K562 (cell line): Measurements from ENCODE around the gene SLC4A2. TPM values are rescaled to one million over a fixed set of nuclear protein-coding genes. Genes with fewer than 3 reads are reported as not detected.
"Not testable (repeated sequence)": the region's sequence is repeated elsewhere in the genome, so short reads cannot be mapped to it uniquely, and the experiment has no call there.

Source experiments
- ATAC-seq: fragments of 200-7000 bp; cut with Tn5 transposase; 3 replicates; pipeline ENCODE4 v1.9.1; 2020; ENCODE audit warnings: moderate library complexity
- BruUV-seq: library from RNA; stranded (reverse); fragments of 400-500 nt; replicated peaks from 2 replicates; lab custom pipeline; 2021; lab: Mats Ljungman, UMichigan
- CTCF ChIA-PET: fragments of 300-600 bp; formaldehyde crosslinking; extraction: SDS; loops from one replicate; lab custom pipeline; 2021; ENCODE audit warnings: low intra/inter-chr PET ratio; lab: Yijun Ruan, JAX
- POLR2A ChIA-PET: fragments of 300-600, 350-650 bp; sonication (Branson Sonifier 250); formaldehyde crosslinking; extraction: SDS; loops from one replicate; lab custom pipeline; 2021; ENCODE audit warnings: antibody characterized with exemption, inconsistent platforms; lab: Yijun Ruan, JAX
- DNase-seq, 4 experiments: peaks; one replicate each; pipeline versions ENCODE4 v3.0.0 to v3.0.0-alpha.2; 2011 to 2018; ENCODE audit warnings: low spot score in 3 of 4, mixed read lengths in 3 of 4; ENCODE audit errors: extremely low read depth in 1 of 4
- FAIRE-seq: peaks from 2 replicates; lab custom pipeline; 2011; peaks lifted over from hg19 to GRCh38; lab: Jason Lieb, UNC
- H2AFZ ChIP-seq: 2 replicates; pipeline ENCODE4 v1.6.0; 2011; ENCODE audit warnings: low read depth, low read length, control low read depth, inconsistent platforms
- H3K27ac ChIP-seq: fragments of 200-600 bp; 3 replicates; pipeline ENCODE4 v1.8.0; 2011; ENCODE audit warnings: low read depth, mild to moderate bottlenecking, control low read depth, inconsistent platforms, low read length, moderate library complexity, mixed read lengths; ENCODE audit errors: extremely low read depth
- H3K27me3 ChIP-seq, 2 experiments: fragments of 300-600 bp in 1 of 2; 2 replicates in 1 of 2; 3 replicates in 1 of 2; pipeline versions ENCODE4 v1.6.0 to v1.8.0; 2011; ENCODE audit warnings: inconsistent platforms in 2 of 2, low read length in 2 of 2, mild to moderate bottlenecking in 1 of 2, mixed read lengths in 1 of 2, moderate library complexity in 1 of 2; ENCODE audit not compliant: control insufficient read depth in 2 of 2, insufficient read depth in 2 of 2
- H3K36me3 ChIP-seq: fragments of 300-600 bp; 3 replicates; pipeline ENCODE4 v1.8.0; 2011; ENCODE audit warnings: mild to moderate bottlenecking, low read length, inconsistent platforms; ENCODE audit not compliant: control insufficient read depth, insufficient read depth
- H3K4me1 ChIP-seq, 2 experiments: fragments of 200-600 bp in 1 of 2; replicated peaks in 1 of 2; 2 replicates in 1 of 2; 3 replicates in 1 of 2; pipeline versions ENCODE4 v1.5.1 to v1.8.0; 2011; ENCODE audit warnings: inconsistent platforms in 2 of 2, low read length in 2 of 2, mild to moderate bottlenecking in 1 of 2, mixed read lengths in 1 of 2, moderate library complexity in 1 of 2; ENCODE audit not compliant: control insufficient read depth in 2 of 2, insufficient read depth in 2 of 2
- H3K4me2 ChIP-seq: 2 replicates; pipeline ENCODE4 v1.6.1; 2011; ENCODE audit warnings: low read length, control low read depth, inconsistent platforms, mixed read lengths; ENCODE audit not compliant: insufficient read depth
- H3K4me3 ChIP-seq: fragments of 200-600 bp; sonication (generic), shearing (Covaris generic); 2 replicates; pipeline ENCODE4 v1.5.1; 2016; ENCODE audit warnings: control low read depth, inconsistent platforms
- H3K79me2 ChIP-seq: fragments of 200-600 bp; 3 replicates; pipeline ENCODE4 v1.8.0; 2011; ENCODE audit warnings: low read length, inconsistent platforms; ENCODE audit not compliant: control insufficient read depth, insufficient read depth
- H3K9ac ChIP-seq, 2 experiments: 2 replicates each; pipeline versions ENCODE4 v1.6.0 to v1.6.1; 2011; ENCODE audit warnings: low read depth in 2 of 2, low read length in 2 of 2, control low read depth in 1 of 2, inconsistent platforms in 1 of 2, mild to moderate bottlenecking in 1 of 2, mixed read lengths in 1 of 2; ENCODE audit not compliant: insufficient read depth in 1 of 2
- H3K9me1 ChIP-seq: one replicate; pipeline ENCODE4 v1.6.0; 2011; ENCODE audit warnings: inconsistent platforms, mild to moderate bottlenecking, low read length, moderate library complexity; ENCODE audit not compliant: control insufficient read depth, insufficient read depth
- H3K9me3 ChIP-seq: replicated peaks from 2 replicates; pipeline ENCODE4 v1.5.1; 2011; ENCODE audit warnings: low read depth, low read length, inconsistent platforms; ENCODE audit not compliant: control insufficient read depth, insufficient read depth
- H4K20me1 ChIP-seq: replicated peaks from 2 replicates; pipeline ENCODE4 v1.6.1; 2011; ENCODE audit warnings: low read length, inconsistent platforms, mixed read lengths; ENCODE audit not compliant: control insufficient read depth, insufficient read depth
- CBFA2T2 ChIP-seq: fragments of 450-650 bp; conservative IDR thresholded peaks from 2 replicates; pipeline ENCODE4 v1.6.1; 2017; ENCODE audit warnings: mild to moderate bottlenecking
- CXXC5 ChIP-seq: fragments of 250-450 bp; sonication (Bioruptor Pico); IDR thresholded peaks from 2 replicates; pipeline ENCODE4 v1.8.0; 2022; ENCODE audit warnings: inconsistent platforms, mild to moderate bottlenecking, moderate library complexity
- DDX20 ChIP-seq: fragments of 450-650 bp; IDR thresholded peaks from 2 replicates; pipeline ENCODE4 v1.6.1; 2016; ENCODE audit warnings: missing genetic modification characterization, low read depth, mild to moderate bottlenecking, missing compliant biosample characterization, moderate library complexity
- FOXK2 ChIP-seq, 2 experiments: fragments of 450-650 bp; IDR thresholded peaks in 1 of 2; conservative IDR thresholded peaks in 1 of 2; 2 replicates each; pipeline ENCODE4 v1.6.1; 2016; ENCODE audit warnings: low read depth in 2 of 2, mild to moderate bottlenecking in 1 of 2
- HIVEP1 ChIP-seq: fragments of 250-450 bp; sonication (Bioruptor Pico); IDR thresholded peaks from 2 replicates; pipeline ENCODE4 v1.4.0; 2020; ENCODE audit warnings: mild to moderate bottlenecking
- KDM1A ChIP-seq, 2 experiments: fragments of 450-650 bp; IDR thresholded peaks; 2 replicates each; pipeline ENCODE4 v1.6.1; 2016; ENCODE audit warnings: mild to moderate bottlenecking in 2 of 2
- MECOM ChIP-seq: fragments of 250-450 bp; sonication (Bioruptor Pico); IDR thresholded peaks from 2 replicates; pipeline ENCODE4 v1.8.0; 2022; ENCODE audit warnings: inconsistent platforms
- MTA3 ChIP-seq: fragments of 450-650 bp; formaldehyde crosslinking; IDR thresholded peaks from 2 replicates; pipeline ENCODE4 v1.6.1; 2017; ENCODE audit warnings: mild to moderate bottlenecking, borderline replicate concordance
- NR2C2 ChIP-seq, 2 experiments: fragments of 200-800 bp in 1 of 2; sonication (Bioruptor generic) in 1 of 2; sonication (generic) in 1 of 2; formaldehyde crosslinking in 1 of 2; IDR thresholded peaks; 2 replicates each; pipeline versions ENCODE4 v1.6.1 to v1.8.0; 2016 to 2022; ENCODE audit warnings: mild to moderate bottlenecking in 1 of 2, missing compliant biosample characterization in 1 of 2, missing genetic modification characterization in 1 of 2, missing genetic modification reagents in 1 of 2
- SIN3A ChIP-seq, 2 experiments: fragments of 150-350 bp in 1 of 2; IDR thresholded peaks; 2 replicates each; pipeline ENCODE4 v1.6.1; 2011 to 2016; ENCODE audit warnings: borderline replicate concordance in 2 of 2, low read depth in 2 of 2, low read length in 2 of 2, mild to moderate bottlenecking in 2 of 2, moderate library complexity in 2 of 2; ENCODE audit not compliant: control insufficient read depth in 1 of 2
- ZNF239 ChIP-seq: fragments of 250-450 bp; sonication (Bioruptor Pico); IDR thresholded peaks from 2 replicates; pipeline ENCODE4 v1.4.0; 2020; ENCODE audit warnings: mild to moderate bottlenecking
- ZNF583 ChIP-seq: fragments of 250-450 bp; sonication (Bioruptor Pico); IDR thresholded peaks from 2 replicates; pipeline ENCODE4 v1.4.0; 2020
- ZNF766 ChIP-seq: fragments of 200-800 bp; sonication (Bioruptor generic); conservative IDR thresholded peaks from 2 replicates; pipeline ENCODE4 v1.6.1; 2016; ENCODE audit warnings: missing genetic modification characterization, missing compliant biosample characterization
- WGBS: fragments of 100-300 bp; shearing (Covaris generic); methylation state at CpG from one replicate; pipeline ENCODE4 v1.1.6; 2016; ENCODE audit warnings: low coverage, mixed read lengths; ENCODE audit not compliant: insufficient coverage; ENCODE audit errors: missing lambda C conversion rate; 5-methylcytosine and 5-hydroxymethylcytosine counted together
- in situ Hi-C: fragments of 300-500 bp; cut with MboI; formaldehyde crosslinking; loops from 4 replicates; pipeline ENCODE4 v1.15.0; 2018; ENCODE audit warnings: inconsistent platforms, mixed read lengths
- intact Hi-C: fragments of 100-400 bp; cut with micrococcal nuclease; formaldehyde crosslinking; loops from 2 replicates; pipeline ENCODE4 v1.14.2; 2022
- polyA plus RNA-seq, 8 experiments: library from polyadenylated mRNA; depleted of rRNA in 4 of 8; stranded (reverse) in 5 of 8; unstranded in 3 of 8; fragments of >200 nt; fragmentation: Nextera tagmentation in 2 of 8; fragmentation: Illumina TruSeq in 1 of 8; extraction: Ambion mirVana in 2 of 8; extraction: Trizol in 1 of 8; gene quantifications; 2 replicates each; pipeline versions ENCODE4 v1.2.1 to v1.2.3, GENCODE V29; 2011 to 2014; ENCODE audit warnings: inconsistent platforms in 1 of 8, missing spikeins in 1 of 8
- total RNA-seq, 7 experiments: library from RNA; depleted of rRNA in 6 of 7; stranded (reverse); fragments of >200 nt in 6 of 7; fragmentation: Illumina TruSeq in 2 of 7; extraction: Trizol in 2 of 7; gene quantifications; 2 replicates each; pipeline versions ENCODE4 v1.2.1 to v1.2.3, GENCODE V29; 2011 to 2021; ENCODE audit warnings: low replicate concordance in 1 of 7
- TF ChIP-seq, protein P1 (sequence below): fragments of 450-650 bp; formaldehyde crosslinking; IDR thresholded peaks from 2 replicates; pipeline ENCODE4 v1.4.0; 2020; ENCODE audit warnings: mild to moderate bottlenecking, moderate library complexity
- TF ChIP-seq, protein P2 (sequence below): fragments of 450-650 bp; IDR thresholded peaks from 2 replicates; pipeline ENCODE4 v1.6.1; 2016
- TF ChIP-seq, protein P3 (sequence below): fragments of 450-650 bp; conservative IDR thresholded peaks from 2 replicates; pipeline ENCODE4 v1.6.1; 2016; ENCODE audit warnings: missing genetic modification characterization, low read depth, mild to moderate bottlenecking, missing compliant biosample characterization, moderate library complexity

The SLC4A2 gene
- total and polyA plus RNA-seq, 9 of the 15 experiments (the other 6 are each of a cell fraction or from before 2014, with no cell fraction given), result 11.4 to 375 (median 130) TPM

GRCh38 chr7:151026771-151027727 is 32.3 kb upstream of the SLC4A2 start:
- FAIRE-seq (peak; percentile 85), DNase-seq (peak in 2 of 4 experiments; percentile 58 to 92), ATAC-seq (0 out of 3 replicates have a peak, but pooled peaks have one; percentile 1)
- peaks cover 19% of the 10 kb centered on the region; the same call in 2 of the 3 replicates for H3K36me3 ChIP-seq
- POLR2A ChIA-PET, result interaction anchor here (0.6 to 14.3 kb wide), 10 partner anchors 8 to 225 kb away, joined by 3 to 146 read pairs (median 3); partner anchors contain the start of gene FASTK
- in situ Hi-C loops; H3K9me3 ChIP-seq; H4K20me1 ChIP-seq; H3K27me3 ChIP-seq; H3K9me1 ChIP-seq; BruUV-seq; TF ChIP-seq NR2C2 (CRISPR knock-in tag; IDR thresholded peaks at IDR 0.05): not testable (repeated sequence)
- peak overlapping the region; percentile 81 for H3K4me2 ChIP-seq
- H3K4me1 ChIP-seq, result peaks cover 35 to 53% of the 10 kb centered on the region in 2 experiments
- 2% methylated on average over 19 of the region's 19 CpGs for WGBS
- H3K4me3 ChIP-seq, result peak overlapping the region; percentile 58
- intact Hi-C loops, result loop anchor here (1.0 kb wide), 1 partner anchor 9 kb away; no protein-coding TSS in a partner anchor
- peak overlapping the region; percentile 73 for H3K27ac ChIP-seq
- peaks cover 28% of the 10 kb centered on the region for H3K79me2 ChIP-seq
- H3K9ac ChIP-seq, result peak overlapping the region; percentile 39 to 51; a peak in 3 of 4 replicates
- CTCF ChIA-PET, result interaction anchor here (2.4 kb wide), 1 partner anchor 84 kb away, joined by 33 read pairs; no protein-coding TSS in a partner anchor
- H2AFZ ChIP-seq, result peak overlapping the region; percentile 47
- TF ChIP-seq FOXK2 (conservative IDR thresholded peaks at IDR 0.05 in 1 of 2, IDR thresholded peaks at IDR 0.05 in 1 of 2; ENCODE audit: low read depth in 2 of 2), result peak; percentile 70 to 74
- TF ChIP-seq CXXC5, result peak; percentile 96
- peak; percentile 94 for TF ChIP-seq HIVEP1 (CRISPR knock-in tag)
- peak; percentile 92 for TF ChIP-seq MECOM (CRISPR knock-in tag)
- TF ChIP-seq, protein P1, sequence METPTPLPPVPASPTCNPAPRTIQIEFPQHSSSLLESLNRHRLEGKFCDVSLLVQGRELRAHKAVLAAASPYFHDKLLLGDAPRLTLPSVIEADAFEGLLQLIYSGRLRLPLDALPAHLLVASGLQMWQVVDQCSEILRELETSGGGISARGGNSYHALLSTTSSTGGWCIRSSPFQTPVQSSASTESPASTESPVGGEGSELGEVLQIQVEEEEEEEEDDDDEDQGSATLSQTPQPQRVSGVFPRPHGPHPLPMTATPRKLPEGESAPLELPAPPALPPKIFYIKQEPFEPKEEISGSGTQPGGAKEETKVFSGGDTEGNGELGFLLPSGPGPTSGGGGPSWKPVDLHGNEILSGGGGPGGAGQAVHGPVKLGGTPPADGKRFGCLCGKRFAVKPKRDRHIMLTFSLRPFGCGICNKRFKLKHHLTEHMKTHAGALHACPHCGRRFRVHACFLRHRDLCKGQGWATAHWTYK (CRISPR knock-in tag), result peak; percentile 97
- TF ChIP-seq ZNF766 (CRISPR knock-in tag), result peak; percentile 93
- TF ChIP-seq MTA3, result peak; percentile 65; the same call in 1 of the 2 replicates
- TF ChIP-seq, protein P2, sequence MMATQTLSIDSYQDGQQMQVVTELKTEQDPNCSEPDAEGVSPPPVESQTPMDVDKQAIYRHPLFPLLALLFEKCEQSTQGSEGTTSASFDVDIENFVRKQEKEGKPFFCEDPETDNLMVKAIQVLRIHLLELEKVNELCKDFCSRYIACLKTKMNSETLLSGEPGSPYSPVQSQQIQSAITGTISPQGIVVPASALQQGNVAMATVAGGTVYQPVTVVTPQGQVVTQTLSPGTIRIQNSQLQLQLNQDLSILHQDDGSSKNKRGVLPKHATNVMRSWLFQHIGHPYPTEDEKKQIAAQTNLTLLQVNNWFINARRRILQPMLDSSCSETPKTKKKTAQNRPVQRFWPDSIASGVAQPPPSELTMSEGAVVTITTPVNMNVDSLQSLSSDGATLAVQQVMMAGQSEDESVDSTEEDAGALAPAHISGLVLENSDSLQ, result 0 out of 2 replicates have a peak, but pooled peaks have one; percentile 4
- TF ChIP-seq CBFA2T2, result peak; percentile 82
- peak; percentile 92 for TF ChIP-seq DDX20
- TF ChIP-seq KDM1A (IDR thresholded peaks at IDR 0.05), result peak; percentile 82 to 88
- peak; percentile 98 for TF ChIP-seq ZNF583 (CRISPR knock-in tag)
- TF ChIP-seq SIN3A (IDR thresholded peaks at IDR 0.05; ENCODE audit: borderline replicate concordance in 2 of 2, control insufficient read depth in 1 of 2, low read depth in 2 of 2, low read length in 2 of 2), result peak; percentile 3 to 31; a peak in 1 of 4 replicates
- TF ChIP-seq ZNF239 (CRISPR knock-in tag), result peak; percentile 85
- TF ChIP-seq NR2C2 (tag; IDR thresholded peaks at IDR 0.05), result peak; percentile 67; the same call in 1 of the 2 replicates
- TF ChIP-seq, protein P3, sequence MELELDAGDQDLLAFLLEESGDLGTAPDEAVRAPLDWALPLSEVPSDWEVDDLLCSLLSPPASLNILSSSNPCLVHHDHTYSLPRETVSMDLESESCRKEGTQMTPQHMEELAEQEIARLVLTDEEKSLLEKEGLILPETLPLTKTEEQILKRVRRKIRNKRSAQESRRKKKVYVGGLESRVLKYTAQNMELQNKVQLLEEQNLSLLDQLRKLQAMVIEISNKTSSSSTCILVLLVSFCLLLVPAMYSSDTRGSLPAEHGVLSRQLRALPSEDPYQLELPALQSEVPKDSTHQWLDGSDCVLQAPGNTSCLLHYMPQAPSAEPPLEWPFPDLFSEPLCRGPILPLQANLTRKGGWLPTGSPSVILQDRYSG (tag), result peak; percentile 99
